ENCODE measurements around the gene NUTM1.
A peak's percentile ranks its signal among the peaks of the same experiment; 100 is the strongest.
"Not testable (repeated sequence)": the region's sequence is repeated elsewhere in the genome, so short reads cannot be mapped to it uniquely, and the experiment has no call there.

NUTM1 gene

GRCh38 chr15:34362047-34362773 is 19.1 kb downstream of the NUTM1 start:
- DNase-seq (ENCODE audit: low read depth in 2 of 3, low spot score in 1 of 3): no peak

- DNase-seq (ENCODE audit: low read depth in 2 of 3, low spot score in 1 of 3): no peak
These were observed 20.9 kb downstream of the NUTM1 start for GRCh38 chr15:34364041-34364440.

GRCh38 chr15:34365091-34365825 is 22.1 kb downstream of the NUTM1 start:
- no peak for DNase-seq (ENCODE audit: low read depth in 2 of 3, low spot score in 1 of 3)

GRCh38 chr15:34365836-34366235 is 22.7 kb downstream of the NUTM1 start:
- DNase-seq (ENCODE audit: low read depth in 2 of 3, low spot score in 1 of 3): no peak

GRCh38 chr15:34366271-34367065 is 23.4 kb downstream of the NUTM1 start:
- DNase-seq (ENCODE audit: low read depth in 2 of 3, low spot score in 1 of 3): peak in 2 of 3 donors; percentile 11 to 37

- DNase-seq (ENCODE audit: low read depth in 2 of 3, low spot score in 1 of 3): peak; percentile 78 to 86 (median 81)
These were observed 24.3 kb downstream of the NUTM1 start, which contains the start of gene LPCAT4 for GRCh38 chr15:34367101-34368081. Gene LPCAT4 (minus strand): TSS chr15:34367196. CDS start chr15:34367100, 96 bp downstream.

GRCh38 chr15:34370129-34370528 is 27.0 kb downstream of the NUTM1 start:
- DNase-seq (ENCODE audit: low read depth in 2 of 3, low spot score in 1 of 3): no peak

- no peak for DNase-seq (ENCODE audit: low read depth in 2 of 3, low spot score in 1 of 3)
These were observed 27.5 kb downstream of the NUTM1 start for GRCh38 chr15:34370643-34371042.

- no peak for DNase-seq (ENCODE audit: low read depth in 2 of 3, low spot score in 1 of 3)
These were observed 30.8 kb downstream of the NUTM1 start for GRCh38 chr15:34373951-34374350.

- DNase-seq (ENCODE audit: low read depth in 2 of 3, low spot score in 1 of 3): no peak
These were observed 31.7 kb downstream of the NUTM1 start for GRCh38 chr15:34374816-34375215.

- not testable (repeated sequence) for DNase-seq (ENCODE audit: low read depth in 2 of 3, low spot score in 1 of 3)
These were observed 32.4 kb downstream of the NUTM1 start for GRCh38 chr15:34375541-34375940.

- no peak for DNase-seq (ENCODE audit: low read depth in 2 of 3, low spot score in 1 of 3)
These were observed 33.7 kb downstream of the NUTM1 start for GRCh38 chr15:34376856-34377255.

GRCh38 chr15:34380491-34380890 is 37.4 kb downstream of the NUTM1 start:
- DNase-seq (ENCODE audit: low read depth in 2 of 3, low spot score in 1 of 3): not testable (repeated sequence)

GRCh38 chr15:34381829-34382521 is 38.9 kb downstream of the NUTM1 start:
- DNase-seq (ENCODE audit: low read depth in 2 of 3, low spot score in 1 of 3): not testable (repeated sequence)

- DNase-seq (ENCODE audit: low read depth in 2 of 3, low spot score in 1 of 3): not testable (repeated sequence)
These were observed 46.5 kb downstream of the NUTM1 start for GRCh38 chr15:34389594-34390086.

GRCh38 chr15:34392981-34393380 is 49.9 kb downstream of the NUTM1 start:
- DNase-seq (ENCODE audit: low read depth in 2 of 3, low spot score in 1 of 3): not testable (repeated sequence)

- not testable (repeated sequence) for DNase-seq (ENCODE audit: low read depth in 2 of 3, low spot score in 1 of 3)
These were observed 54.6 kb downstream of the NUTM1 start for GRCh38 chr15:34397637-34398259.

GRCh38 chr15:34403160-34403598 is 60.1 kb downstream of the NUTM1 start:
- DNase-seq (ENCODE audit: low read depth in 2 of 3, low spot score in 1 of 3): not testable (repeated sequence)

- DNase-seq (ENCODE audit: low read depth in 2 of 3, low spot score in 1 of 3): not testable (repeated sequence)
These were observed 60.8 kb downstream of the NUTM1 start for GRCh38 chr15:34403899-34404298.
